Measurements from ENCODE around the gene CDK9. TPM values are rescaled to one million over a fixed set of nuclear protein-coding genes. Genes with fewer than 3 reads are reported as not detected.

CDK9 gene
- total and polyA plus RNA-seq, 2 of the 4 experiments (the other 2 are of a cell fraction), result 30.3 to 49.9 TPM

DNA sequence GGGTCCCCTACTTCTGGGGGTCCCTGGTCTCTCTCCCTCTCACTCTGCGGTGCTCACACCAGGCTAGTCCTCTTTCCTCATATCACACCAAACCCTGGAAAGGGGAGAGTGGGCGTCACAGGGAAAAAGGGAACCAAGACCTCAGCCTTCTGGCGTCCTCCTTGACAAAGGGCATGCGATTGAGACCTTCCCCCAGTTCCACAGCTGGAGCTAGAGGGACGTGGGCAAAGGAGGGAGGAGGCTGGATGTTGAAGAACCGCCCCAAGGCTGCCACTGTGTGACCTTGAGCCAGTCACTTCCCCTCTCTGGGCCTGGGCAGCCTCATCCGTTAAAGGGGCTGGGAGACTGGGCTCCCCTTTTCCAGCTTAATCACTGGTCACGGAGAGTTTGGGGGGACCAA, 32.2 kb upstream of the CDK9 start:
- no CpG with 5 or more reads among the region's 8 CpGs for WGBS, 2 experiments (ENCODE audit: extremely low coverage in 2 of 2, insufficient read length in 1 of 2)
- Histone ChIP-seq H3K4me1 (ENCODE audit: control insufficient read depth, insufficient read depth, low read length) (no peaks in the 10 kb centered on the region), H3K56ac (ENCODE audit: extremely low read depth, insufficient read depth, low read length) (no peak overlapping the region), H3K9me3 (ENCODE audit: control insufficient read depth, insufficient read depth, low read length) (no peaks in the 10 kb centered on the region), H2BK15ac (ENCODE audit: low read depth, low read length) (no peak overlapping the region), H4K91ac (ENCODE audit: insufficient read depth, low read depth, low read length) (no peak overlapping the region), H3K79me1 (ENCODE audit: low read depth in 1 of 2, low read length in 2 of 2) (no peaks in the 10 kb centered on the region), H2BK5ac (ENCODE audit: low read depth, low read length, poor library complexity, severe bottlenecking) (no peak overlapping the region), H4K8ac (ENCODE audit: low read depth in 2 of 2, low read length in 2 of 2) (no peak overlapping the region), H2AK9ac (replicated peaks; ENCODE audit: low read depth, low read length, poor library complexity) (no peak overlapping the region), H3K27ac (ENCODE audit: insufficient read depth, low read length) (no peak overlapping the region), H4K5ac (ENCODE audit: low read depth, low read length) (no peak overlapping the region), H3K14ac (replicated peaks; ENCODE audit: low read depth, low read length) (no peak overlapping the region), H3K36me3 (ENCODE audit: control insufficient read depth, insufficient read depth, low read length) (no peaks in the 10 kb centered on the region), H3K9ac (ENCODE audit: low read depth, low read length) (no peak overlapping the region), H3K4me3 (ENCODE audit: insufficient read depth, low read depth, low read length) (no peak overlapping the region), H2BK20ac (ENCODE audit: low read depth, low read length) (no peak overlapping the region), H2AFZ (replicated peaks; ENCODE audit: low read length, poor library complexity) (no peak overlapping the region), H2AK5ac (ENCODE audit: low read depth, low read length) (no peak overlapping the region), H3K4me2 (ENCODE audit: low read depth, low read length) (no peak overlapping the region), H3K9me1 (ENCODE audit: insufficient read depth, low read length) (peaks cover 3% of the 10 kb centered on the region; the same call in 1 of the 2 replicates), H4K20me1 (ENCODE audit: insufficient read depth, low read length) (peaks cover 6% of the 10 kb centered on the region; the same call in 1 of the 2 replicates), H3K18ac (ENCODE audit: low read depth, low read length) (no peak overlapping the region), H3K27me3 (ENCODE audit: control insufficient read depth, insufficient read depth, low read length) (peaks cover 59% of the 10 kb centered on the region), H3K23ac (ENCODE audit: low read depth, low read length) (no peak overlapping the region), H3K4ac (ENCODE audit: low read depth, low read length) (no peak overlapping the region), H2BK120ac (ENCODE audit: low read depth, low read length) (no peak overlapping the region)
- no peak for TF ChIP-seq BHLHE40 (IDR thresholded peaks at IDR 0.05; ENCODE audit: low read depth, low read length)
- TF ChIP-seq RFX5 (IDR thresholded peaks at IDR 0.05; ENCODE audit: low read depth, low read length), result no peak
- TF ChIP-seq RAD21 (IDR thresholded peaks at IDR 0.05; ENCODE audit: low read length), result no peak
- no peak for TF ChIP-seq MAZ (IDR thresholded peaks at IDR 0.05; ENCODE audit: borderline replicate concordance, low read depth, low read length)
- TF ChIP-seq SMC3 (IDR thresholded peaks at IDR 0.05; ENCODE audit: low read depth, low read length), result no peak
- TF ChIP-seq, protein P1, sequence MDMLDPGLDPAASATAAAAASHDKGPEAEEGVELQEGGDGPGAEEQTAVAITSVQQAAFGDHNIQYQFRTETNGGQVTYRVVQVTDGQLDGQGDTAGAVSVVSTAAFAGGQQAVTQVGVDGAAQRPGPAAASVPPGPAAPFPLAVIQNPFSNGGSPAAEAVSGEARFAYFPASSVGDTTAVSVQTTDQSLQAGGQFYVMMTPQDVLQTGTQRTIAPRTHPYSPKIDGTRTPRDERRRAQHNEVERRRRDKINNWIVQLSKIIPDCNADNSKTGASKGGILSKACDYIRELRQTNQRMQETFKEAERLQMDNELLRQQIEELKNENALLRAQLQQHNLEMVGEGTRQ (IDR thresholded peaks at IDR 0.05; ENCODE audit: low read depth, low read length), result no peak
- TF ChIP-seq CEBPB (IDR thresholded peaks at IDR 0.05; ENCODE audit: low read depth, low read length), result no peak
- ChIA-PET CTCF (no interaction called here), POLR2A (ENCODE audit: unreplicated experiment) (no interaction called here)
- ATAC-seq (ENCODE audit: low read depth) (no peak), DNase-seq (no peak)
- BruUV-seq (replicated peaks), result no TSS peak
- in situ Hi-C loops (cut with MboI; ENCODE audit: low sequenced_read_pairs), result no loop called here
- dilution Hi-C loops (cut with HindIII; ENCODE audit: low sequenced_read_pairs, unreplicated experiment), result no loop called here
- intact Hi-C loops (cut with micrococcal nuclease), result no loop called here
